Right lobe of liver (tissue), 6 donors: ENCODE measurements around the gene CAPN5. TPM values are rescaled to one million over a fixed set of nuclear protein-coding genes. Genes with fewer than 3 reads are reported as not detected.

Experiments
- ATAC-seq, 4 donors: fragments of 200-7000 bp; cut with Tn5 transposase; one replicate each; pipeline ENCODE4 v1.9.1; 2020; ENCODE audit warnings: mild to moderate bottlenecking in 4 of 4, moderate library complexity in 4 of 4
- DNase-seq, 3 donors: peaks; one replicate each; pipeline ENCODE4 v3.0.0-alpha.2; 2020
- H3K27ac ChIP-seq, 3 donors: fragments of 200-600 bp; one replicate each; pipeline ENCODE4 v1.8.0; 2022
- H3K27me3 ChIP-seq, 2 donors: fragments of 200-600 bp; one replicate each; pipeline ENCODE4 v1.8.0; 2022
- H3K36me3 ChIP-seq, 4 donors: fragments of 200-600 bp; sonication (generic) in 1 of 4; one replicate each; pipeline versions ENCODE4 v1.5.1 to v1.8.0; 2017 to 2022; ENCODE audit warnings: control low read depth in 1 of 4
- H3K4me1 ChIP-seq, 4 donors: fragments of 200-600 bp; sonication (generic) in 1 of 4; one replicate each; pipeline versions ENCODE4 v1.5.1 to v1.8.0; 2017 to 2022; ENCODE audit warnings: control low read depth in 1 of 4
- H3K4me3 ChIP-seq, 3 donors: fragments of 200-600 bp; one replicate each; pipeline ENCODE4 v1.8.0; 2022
- H3K9me3 ChIP-seq, 4 donors: fragments of 200-600 bp; sonication (generic) in 1 of 4; one replicate each; pipeline versions ENCODE4 v1.5.1 to v1.8.0; 2017 to 2022; ENCODE audit warnings: control low read depth in 1 of 4
- CTCF ChIP-seq, 4 donors: fragments of 200-600 bp in 3 of 4; fragments of 450-650 bp in 1 of 4; IDR thresholded peaks; one replicate each; pipeline versions ENCODE4 v1.5.1 to v1.8.0; 2016 to 2022; ENCODE audit warnings: antibody characterized with exemption in 4 of 4, mild to moderate bottlenecking in 2 of 4
- POLR2A ChIP-seq: fragments of 450-650 bp; IDR thresholded peaks from one replicate; pipeline ENCODE4 v1.6.1; 2017; ENCODE audit warnings: antibody characterized with exemption, mild to moderate bottlenecking
- WGBS: methylation state at CpG from one replicate; pipeline ENCODE4 v1.1.6; 2018; ENCODE audit warnings: low coverage, low lambda C conversion rate; ENCODE audit not compliant: insufficient coverage; ENCODE audit errors: missing lambda C conversion rate; 5-methylcytosine and 5-hydroxymethylcytosine counted together
- intact Hi-C, 2 donors: fragments of 100-400 bp; cut with DNase I; formaldehyde crosslinking; loops; one replicate each; pipeline versions ENCODE4 v1.11.2 to v1.14.1; 2022
- total RNA-seq, 6 experiments: library from RNA; depleted of rRNA in 2 of 6; stranded (reverse); fragments of >200 nt in 2 of 6; fragmentation: NEBNext Ultra II Directional in 3 of 6; extraction: Animal tissue kit (Norgen Biotek cat#: 25700) in 3 of 6; gene quantifications; one replicate each; pipeline versions ENCODE4 v1.1.0 to v1.2.4, GENCODE V29; 2016 to 2023
- donor health status: DM: no; HTN: yes; CAD: no.
- donor health status: DM: no; HTN: no; CAD: no.
- donor health status: DM: no; HTN: no; CAD: no.
- donor health status: DM: no; HTN: yes; CAD: no.
- donor health status: DM: no; HTN: yes; CAD: no.

Gene CAPN5
- total RNA-seq, 6 experiments from 2014 or later = 23.1 to 66.7 (median 43.3) TPM

DNA sequence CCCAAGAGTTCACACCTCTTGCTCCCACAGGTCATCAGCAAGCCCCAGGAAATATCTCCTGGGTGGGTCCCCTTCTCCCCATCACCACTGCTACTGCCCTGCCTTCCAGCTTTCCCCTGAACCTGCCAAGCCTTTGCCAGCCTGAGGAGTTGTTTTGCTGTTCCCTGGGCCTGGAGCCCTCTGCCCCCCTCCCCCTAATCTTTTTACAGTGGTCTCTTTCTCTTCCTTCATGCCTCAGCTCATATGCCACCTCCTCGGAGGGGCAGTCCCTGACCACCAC lies 80.2 kb downstream of the CAPN5 start:
- no peaks in the 10 kb centered on the region for H3K27me3 ChIP-seq
- ATAC-seq (no peak), DNase-seq (peak in 1 of 3 donors; percentile 12)
- no peaks in the 10 kb centered on the region for H3K9me3 ChIP-seq
- TF ChIP-seq CTCF (IDR thresholded peaks at IDR 0.05) (no peak), POLR2A (no peak)
- 80% methylated on average over 1 of the region's 1 CpG for WGBS
- H3K4me3 ChIP-seq = no peak overlapping the region
- peaks cover 0 to 26% (median 9%) of the 10 kb centered on the region in 4 donors for H3K4me1 ChIP-seq
- H3K36me3 ChIP-seq = no peaks in the 10 kb centered on the region
- H3K27ac ChIP-seq = no peak overlapping the region
- intact Hi-C loops = no loop called here

DNA sequence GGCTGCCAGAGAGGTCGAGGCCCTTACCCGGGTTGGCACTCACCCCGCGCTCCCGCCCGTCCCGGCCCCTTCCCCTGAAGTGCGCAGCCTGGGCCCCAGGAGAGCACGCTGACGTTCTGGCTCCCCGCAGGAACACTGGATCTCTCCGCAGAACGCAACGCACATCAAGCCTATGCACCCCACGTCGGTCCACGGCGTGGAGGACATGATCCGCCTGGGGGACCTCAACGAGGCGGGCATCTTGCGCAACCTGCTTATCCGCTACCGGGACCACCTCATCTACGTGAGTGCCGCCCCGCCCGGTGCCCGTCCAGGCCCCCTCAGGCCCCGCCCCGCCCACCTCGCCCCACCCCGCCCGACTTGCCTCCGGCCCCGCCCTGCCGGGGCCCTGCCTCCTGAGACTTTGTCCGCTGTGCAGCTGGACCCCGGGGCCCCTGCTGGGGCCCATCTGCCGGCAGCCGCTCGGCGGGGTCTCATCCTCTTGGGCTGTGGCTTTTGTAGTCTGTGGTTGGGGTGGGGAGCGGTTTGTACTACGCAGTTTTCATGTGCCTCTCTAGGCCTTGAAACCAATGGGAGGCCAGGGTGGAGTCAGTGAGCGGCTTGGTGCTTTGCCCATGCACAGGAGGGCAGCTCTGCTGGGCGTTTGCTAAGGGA lies 81.0 kb downstream of the CAPN5 start:
- Histone ChIP-seq H3K4me3 (no peak overlapping the region), H3K27ac (no peak overlapping the region), H3K36me3 (no peaks in the 10 kb centered on the region), H3K4me1 (peaks cover 0 to 26% (median 10%) of the 10 kb centered on the region in 4 donors), H3K9me3 (no peaks in the 10 kb centered on the region), H3K27me3 (no peaks in the 10 kb centered on the region)
- DNase-seq (peak in 1 of 3 donors; percentile 53), ATAC-seq (no peak)
- intact Hi-C loops = no loop called here
- WGBS = 50% methylated on average over 15 of the region's 47 CpGs
- TF ChIP-seq CTCF (IDR thresholded peaks at IDR 0.05) = no peak
- TF ChIP-seq POLR2A = no peak

GRCh38 chr11:77148963-77149715 lies 82.4 kb downstream of the CAPN5 start:
- DNase-seq = peak in 1 of 3 donors; percentile 39
- no peaks in the 10 kb centered on the region for H3K9me3 ChIP-seq
- intact Hi-C loops = no loop called here
- TF ChIP-seq CTCF (IDR thresholded peaks at IDR 0.05) = no peak
- no peak for TF ChIP-seq POLR2A
- ATAC-seq = no peak
- H3K36me3 ChIP-seq = no peaks in the 10 kb centered on the region
- no peaks in the 10 kb centered on the region for H3K27me3 ChIP-seq
- WGBS = 100% methylated on average over 2 of the region's 8 CpGs
- H3K4me3 ChIP-seq = no peak overlapping the region
- H3K4me1 ChIP-seq = peaks cover 0 to 31% (median 14%) of the 10 kb centered on the region in 4 donors
- H3K27ac ChIP-seq = no peak overlapping the region

DNA sequence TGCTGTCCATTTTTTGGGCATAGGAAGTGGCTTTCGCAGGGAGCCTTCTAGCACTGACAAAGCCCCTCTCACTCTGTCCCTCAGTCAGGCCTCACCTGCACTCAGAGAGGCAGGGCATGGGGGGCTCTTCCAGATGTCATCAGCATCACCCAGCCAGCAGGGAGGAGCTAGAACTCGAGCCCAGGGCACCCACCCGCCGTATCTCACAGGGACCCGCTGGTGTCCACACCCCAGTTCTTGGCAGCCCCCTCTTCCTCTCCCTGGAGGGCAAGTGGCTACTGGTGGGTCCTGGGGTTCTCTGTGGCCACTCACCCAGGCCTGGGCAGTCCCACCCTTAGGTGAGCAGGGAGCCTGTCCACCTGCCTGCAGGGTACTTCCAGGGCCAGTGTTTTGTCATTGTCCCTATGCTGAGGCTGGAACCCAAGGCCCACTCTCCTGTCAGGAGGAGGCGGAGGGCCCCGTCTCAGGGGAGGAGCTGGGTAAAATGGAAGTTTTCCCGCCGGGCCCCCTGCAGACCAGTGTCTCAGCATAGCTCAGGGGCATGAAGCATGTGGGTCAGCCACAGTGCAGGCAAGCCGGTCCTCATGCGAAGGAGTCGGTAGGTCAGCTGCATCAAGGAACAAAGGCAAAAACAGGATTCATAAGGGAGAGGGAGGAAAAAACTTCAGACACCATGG lies 83.1 kb downstream of the CAPN5 start:
- 100% methylated on average over 5 of the region's 12 CpGs for WGBS
- Histone ChIP-seq H3K9me3 (no peaks in the 10 kb centered on the region), H3K4me3 (no peak overlapping the region), H3K36me3 (no peaks in the 10 kb centered on the region), H3K27me3 (no peaks in the 10 kb centered on the region), H3K27ac (no peak overlapping the region), H3K4me1 (peaks cover 0 to 29% (median 14%) of the 10 kb centered on the region in 4 donors)
- TF ChIP-seq POLR2A (no peak), CTCF (IDR thresholded peaks at IDR 0.05) (no peak)
- peak in 1 of 3 donors; percentile 30 for DNase-seq
- intact Hi-C loops = no loop called here
- no peak for ATAC-seq
